WTC11 (cell line): ENCODE measurements around the gene MEIS2. TPM values are rescaled to one million over a fixed set of nuclear protein-coding genes. Genes with fewer than 3 reads are reported as not detected.

Source experiments
- ATAC-seq: fragments of 200-7000 bp; cut with Tn5 transposase; 2 replicates; pipeline ENCODE4 v1.10.0; 2021; ENCODE audit warnings: mild to moderate bottlenecking, moderate library complexity
- CTCF ChIA-PET: fragments of 300-600 bp; sonication (Branson Sonifier 250); formaldehyde crosslinking; loops from one replicate; lab custom pipeline; 2021; ENCODE audit warnings: antibody characterized with exemption; lab: Charles Lee
- POLR2A ChIA-PET: fragments of 350-600 bp; sonication (Branson Sonifier 250); formaldehyde crosslinking; loops from one replicate; lab custom pipeline; 2021; ENCODE audit warnings: antibody characterized with exemption; lab: Charles Lee
- DNase-seq: peaks from one replicate; pipeline ENCODE4 v3.0.0; 2021; ENCODE audit warnings: low spot score
- H3K27ac Mint-ChIP-seq: 2 replicates; pipeline ENCODE4 v1.8.0; 2021; ENCODE audit warnings: mixed read lengths
- H3K27me3 Mint-ChIP-seq: 2 replicates; pipeline ENCODE4 v1.8.0; 2021; ENCODE audit warnings: low read depth, mild to moderate bottlenecking, moderate library complexity, mixed read lengths
- H3K36me3 Mint-ChIP-seq: 2 replicates; pipeline ENCODE4 v1.8.0; 2021; ENCODE audit warnings: mixed read lengths
- H3K4me1 Mint-ChIP-seq: 2 replicates; pipeline ENCODE4 v1.8.0; 2022; ENCODE audit warnings: mixed read lengths
- H3K4me3 Mint-ChIP-seq: 2 replicates; pipeline ENCODE4 v1.8.0; 2021; ENCODE audit warnings: mild to moderate bottlenecking, moderate library complexity, mixed read lengths
- H3K9me3 Mint-ChIP-seq: 2 replicates; pipeline ENCODE4 v1.8.0; 2021; ENCODE audit warnings: mixed read lengths
- ATF2 ChIP-seq: sonication (generic); formaldehyde crosslinking; IDR thresholded peaks from 2 replicates; pipeline ENCODE4 v1.8.1; 2022; ENCODE audit warnings: low read depth, missing genetic modification reagents, borderline replicate concordance
- ATF6 ChIP-seq: sonication (generic); formaldehyde crosslinking; IDR thresholded peaks from 2 replicates; pipeline ENCODE4 v1.8.1; 2023; ENCODE audit warnings: mild to moderate bottlenecking, missing genetic modification reagents
- CDX4 ChIP-seq: fragments of 250-450 bp; sonication (Bioruptor Pico); IDR thresholded peaks from 2 replicates; pipeline ENCODE4 v1.9.0; 2021; ENCODE audit warnings: moderate library complexity, mild to moderate bottlenecking, inconsistent platforms, borderline replicate concordance
- E2F5 ChIP-seq: sonication (generic); formaldehyde crosslinking; IDR thresholded peaks from 2 replicates; pipeline ENCODE4 v1.8.1; 2022; ENCODE audit warnings: mild to moderate bottlenecking, moderate library complexity, missing genetic modification reagents
- EMX1 ChIP-seq: fragments of 250-450 bp; sonication (Bioruptor Pico); IDR thresholded peaks from 2 replicates; pipeline ENCODE4 v1.8.0; 2021; ENCODE audit warnings: mild to moderate bottlenecking
- ETV6 ChIP-seq: sonication (generic); formaldehyde crosslinking; IDR thresholded peaks from 2 replicates; pipeline ENCODE4 v1.8.1; 2022; ENCODE audit warnings: mild to moderate bottlenecking, missing genetic modification reagents
- JAZF1 ChIP-seq: fragments of 250-450 bp; sonication (Bioruptor Pico); IDR thresholded peaks from 2 replicates; pipeline ENCODE4 v1.9.0; 2021; ENCODE audit warnings: moderate library complexity, mild to moderate bottlenecking, inconsistent platforms
- NR1H2 ChIP-seq: sonication (generic); formaldehyde crosslinking; IDR thresholded peaks from 2 replicates; pipeline ENCODE4 v1.9.0; 2021; ENCODE audit warnings: mild to moderate bottlenecking, moderate library complexity, missing genetic modification reagents
- OVOL2 ChIP-seq: fragments of 250-450 bp; sonication (Bioruptor Pico); IDR thresholded peaks from 2 replicates; pipeline ENCODE4 v1.9.0; 2021; ENCODE audit warnings: mild to moderate bottlenecking, borderline replicate concordance
- RELA ChIP-seq: sonication (generic); formaldehyde crosslinking; IDR thresholded peaks from 2 replicates; pipeline ENCODE4 v1.8.1; 2022; ENCODE audit warnings: missing genetic modification reagents, mild to moderate bottlenecking, borderline replicate concordance
- SMAD3 ChIP-seq: sonication (generic); formaldehyde crosslinking; IDR thresholded peaks from 2 replicates; pipeline ENCODE4 v1.8.0; 2022; ENCODE audit warnings: missing genetic modification reagents, mild to moderate bottlenecking, borderline replicate concordance
- TEAD1 ChIP-seq: sonication (generic); formaldehyde crosslinking; IDR thresholded peaks from 2 replicates; pipeline ENCODE4 v1.8.0; 2022; ENCODE audit warnings: mild to moderate bottlenecking, missing genetic modification reagents
- USF2 ChIP-seq: sonication (generic); formaldehyde crosslinking; IDR thresholded peaks from 2 replicates; pipeline ENCODE4 v1.8.1; 2023; ENCODE audit warnings: mild to moderate bottlenecking, missing genetic modification reagents, moderate library complexity
- ZBTB43 ChIP-seq: sonication (generic); formaldehyde crosslinking; IDR thresholded peaks from 2 replicates; pipeline ENCODE4 v1.8.1; 2023; ENCODE audit warnings: mild to moderate bottlenecking, missing genetic modification reagents
- ZMAT4 ChIP-seq: fragments of 250-450 bp; sonication (Bioruptor Pico); IDR thresholded peaks from 2 replicates; pipeline ENCODE4 v1.9.0; 2021; ENCODE audit warnings: mild to moderate bottlenecking
- ZNF263 ChIP-seq: sonication (generic); formaldehyde crosslinking; IDR thresholded peaks from 2 replicates; pipeline ENCODE4 v1.8.1; 2022; ENCODE audit warnings: low read depth, mild to moderate bottlenecking, moderate library complexity, missing genetic modification reagents
- ZNF396 ChIP-seq: fragments of 250-450 bp; sonication (Bioruptor Pico); IDR thresholded peaks from 2 replicates; pipeline ENCODE4 v1.8.0; 2021; ENCODE audit warnings: mild to moderate bottlenecking, moderate library complexity, borderline replicate concordance
- ZNF512 ChIP-seq: sonication (generic); formaldehyde crosslinking; IDR thresholded peaks from 2 replicates; pipeline ENCODE4 v1.8.1; 2022; ENCODE audit warnings: missing genetic modification reagents, borderline replicate concordance
- ZSCAN18 ChIP-seq: fragments of 250-450 bp; sonication (Bioruptor Pico); IDR thresholded peaks from 2 replicates; pipeline ENCODE4 v2.1.2; 2022; ENCODE audit warnings: mild to moderate bottlenecking, moderate library complexity
- total RNA-seq: library from RNA; stranded (reverse); gene quantifications from 3 replicates; pipeline ENCODE4 v1.2.3, GENCODE V29; 2021

The MEIS2 gene
- total RNA-seq, 1 experiment from 2014 or later: 0.57 TPM

GRCh38 chr15:36904715-36905114, 195.6 kb downstream of the MEIS2 start:
- Mint-ChIP-seq H3K9me3 (no peaks in the 10 kb centered on the region), H3K4me1 (peaks cover 13% of the 10 kb centered on the region), H3K36me3 (no peaks in the 10 kb centered on the region), H3K27me3 (peaks cover 8% of the 10 kb centered on the region), H3K27ac (no peak overlapping the region), H3K4me3 (no peak overlapping the region)
- no peak for DNase-seq
- ChIA-PET POLR2A (no interaction called here), CTCF (no interaction called here)
- TF ChIP-seq ZMAT4 (CRISPR knock-in tag) (no peak), SMAD3 (no peak), CDX4 (CRISPR knock-in tag) (no peak), ZBTB43 (CRISPR knock-in tag) (no peak), RELA (CRISPR knock-in tag) (no peak), ZSCAN18 (CRISPR knock-in tag) (no peak)
- no peak for ATAC-seq

- no peak for ATAC-seq
- TF ChIP-seq OVOL2 (CRISPR knock-in tag) (no peak), ZMAT4 (CRISPR knock-in tag) (no peak), ZNF396 (CRISPR knock-in tag) (no peak), ATF2 (CRISPR knock-in tag) (no peak), SMAD3 (no peak), EMX1 (CRISPR knock-in tag) (no peak), ETV6 (CRISPR knock-in tag) (no peak), TEAD1 (CRISPR knock-in tag) (no peak), USF2 (no peak), ZNF263 (CRISPR knock-in tag) (no peak), E2F5 (CRISPR knock-in tag) (no peak), ZNF512 (CRISPR knock-in tag) (no peak), ATF6 (no peak), JAZF1 (CRISPR knock-in tag) (no peak), NR1H2 (CRISPR knock-in tag) (no peak), CDX4 (CRISPR knock-in tag) (no peak)
These were observed 196.3 kb downstream of the MEIS2 start for GRCh38 chr15:36903922-36904556.

More at GRCh38 chr15:36903922-36904556, 196.3 kb downstream of the MEIS2 start:
- ChIA-PET CTCF (no interaction called here), POLR2A (no interaction called here)
- peaks cover 8% of the 10 kb centered on the region for H3K27me3 Mint-ChIP-seq
- DNase-seq: no peak
- H3K4me1 Mint-ChIP-seq: peaks cover 19% of the 10 kb centered on the region
- H3K36me3 Mint-ChIP-seq: no peaks in the 10 kb centered on the region
- no peaks in the 10 kb centered on the region for H3K9me3 Mint-ChIP-seq
- no peak overlapping the region for H3K4me3 Mint-ChIP-seq
- no peak overlapping the region for H3K27ac Mint-ChIP-seq
